Ovary (tissue), 1 donor: ENCODE results near the gene AGAP6.
"Not testable (repeated sequence)": the region's sequence is repeated elsewhere in the genome, so short reads cannot be mapped to it uniquely, and the experiment has no call there.

Experiments
- EP300 ChIP-seq: sonication (generic); formaldehyde crosslinking; IDR thresholded peaks from one replicate; pipeline ENCODE4 v1.6.1; 2017; ENCODE audit warnings: antibody characterized with exemption
- POLR2A ChIP-seq: fragments of 450-650 bp; IDR thresholded peaks from one replicate; pipeline ENCODE4 v1.6.1; 2017; ENCODE audit warnings: antibody characterized with exemption, mild to moderate bottlenecking, moderate library complexity

DNA sequence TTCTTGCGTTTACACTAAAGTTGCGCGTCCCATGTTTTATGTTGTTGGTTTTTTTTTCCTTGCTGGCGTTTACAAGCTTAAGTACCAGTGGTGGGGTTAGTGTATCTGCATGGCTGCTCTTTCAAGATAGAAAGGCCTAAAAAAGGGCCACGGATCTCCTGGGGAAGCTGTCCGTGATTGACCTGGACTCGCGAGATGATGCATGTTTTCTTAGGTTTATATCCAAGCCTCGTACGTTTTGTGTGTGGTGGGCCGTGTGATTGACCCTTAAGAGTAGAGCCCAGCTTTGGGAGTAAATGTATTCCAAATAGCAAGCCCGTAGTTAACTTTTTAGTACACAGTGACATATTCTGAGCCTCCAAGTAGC lies 45.9 kb upstream of the AGAP6 start:
- not testable (repeated sequence) for TF ChIP-seq POLR2A, EP300
